HCT116 (cell line): ENCODE data around the gene DCDC2C. TPM values are rescaled to one million over a fixed set of nuclear protein-coding genes. Genes with fewer than 3 reads are reported as not detected.

Source experiments
- ATAC-seq: fragments of 200-7000 bp; cut with Tn5 transposase; 2 replicates; pipeline ENCODE4 v1.9.1; 2020; ENCODE audit warnings: mild to moderate bottlenecking, moderate library complexity
- BruUV-seq: library from RNA; stranded (reverse); fragments of 400-500 nt; replicated peaks from 2 replicates; lab custom pipeline; 2021; lab: Mats Ljungman, UMichigan
- CTCF ChIA-PET: fragments of 300-600 bp; sonication (Branson Sonifier 250); formaldehyde crosslinking; loops from one replicate; lab custom pipeline; 2021; ENCODE audit warnings: antibody characterized with exemption; lab: Charles Lee
- POLR2A ChIA-PET: fragments of 300-600, 350-600 bp; sonication (Branson Sonifier 250); formaldehyde crosslinking; loops from one replicate; lab custom pipeline; 2021; ENCODE audit warnings: antibody characterized with exemption; lab: Charles Lee
- RAD21 ChIA-PET, 2 experiments: fragments of 300-600 bp; sonication (Branson Sonifier 250); formaldehyde crosslinking; loops; one replicate each; lab custom pipeline; 2023; ENCODE audit warnings: low total read pairs in 2 of 2; ENCODE audit not compliant: uncharacterized antibody in 2 of 2, unreplicated experiment in 2 of 2, low non-redundant PET in 1 of 2; lab: Charles Lee
- DNase-seq: peaks from one replicate; pipeline ENCODE4 v3.0.0-alpha.2; 2010; ENCODE audit warnings: low read depth, low spot score
- H2AFZ ChIP-seq: fragments of 200-600 bp; shearing (Covaris generic), sonication (generic); 2 replicates; pipeline ENCODE4 v1.6.1; 2017; ENCODE audit warnings: low read depth, mixed run types, mixed read lengths, antibody characterized with exemption, low read length; ENCODE audit not compliant: poor library complexity, severe bottlenecking
- H3K27ac ChIP-seq: 2 replicates; pipeline ENCODE4 v1.5.1; 2012; ENCODE audit warnings: low read depth, low read length
- H3K27me3 ChIP-seq: fragments of 200-600 bp; sonication (generic); 2 replicates; pipeline ENCODE4 v1.6.1; 2016; ENCODE audit warnings: mixed run types, low read length, mixed read lengths; ENCODE audit not compliant: insufficient read depth
- H3K36me3 ChIP-seq, 2 experiments: fragments of 200-500 bp in 1 of 2; fragments of 200-600 bp in 1 of 2; sonication (Bioruptor generic) in 1 of 2; sonication (generic) in 1 of 2; 2 replicates each; pipeline versions ENCODE4 v1.5.1 to v1.6.1; 2014 to 2016; ENCODE audit warnings: low read length in 2 of 2, inconsistent platforms in 1 of 2, mixed read lengths in 1 of 2, mixed run types in 1 of 2; ENCODE audit not compliant: insufficient read depth in 2 of 2, control insufficient read depth in 1 of 2
- H3K4me1 ChIP-seq, 2 experiments: fragments of 200-600 bp in 1 of 2; sonication (generic) in 1 of 2; 2 replicates each; pipeline versions ENCODE4 v1.5.1 to v1.6.1; 2012 to 2017; ENCODE audit warnings: low read length in 2 of 2, inconsistent platforms in 1 of 2, mild to moderate bottlenecking in 1 of 2, mixed read lengths in 1 of 2, mixed run types in 1 of 2, moderate library complexity in 1 of 2; ENCODE audit not compliant: insufficient read depth in 2 of 2, control insufficient read depth in 1 of 2
- H3K4me2 ChIP-seq: fragments of 200-600 bp; sonication (generic); 2 replicates; pipeline ENCODE4 v1.6.1; 2017; ENCODE audit warnings: mixed run types, low read length, mixed read lengths
- H3K4me3 ChIP-seq, 2 experiments: fragments of 200-600 bp in 1 of 2; sonication (generic) in 1 of 2; replicated peaks in 1 of 2; 2 replicates each; pipeline ENCODE4 v1.5.1; 2011 to 2016; ENCODE audit warnings: low read length in 2 of 2, control low read depth in 1 of 2, low read depth in 1 of 2, mild to moderate bottlenecking in 1 of 2, mixed read lengths in 1 of 2, mixed run types in 1 of 2
- H3K79me2 ChIP-seq: fragments of 200-600 bp; sonication (generic); 2 replicates; pipeline ENCODE4 v1.6.1; 2017; ENCODE audit warnings: mild to moderate bottlenecking, mixed run types, low read length, moderate library complexity, mixed read lengths; ENCODE audit not compliant: insufficient read depth
- H3K9ac ChIP-seq: fragments of 200-600 bp; sonication (generic); 2 replicates; pipeline ENCODE4 v1.6.1; 2016; ENCODE audit warnings: low read length, mixed read lengths
- H3K9me2 ChIP-seq: fragments of 200-600 bp; sonication (generic), shearing (Covaris generic); 2 replicates; pipeline ENCODE4 v1.6.1; 2017; ENCODE audit warnings: mixed run types, mild to moderate bottlenecking, moderate library complexity; ENCODE audit not compliant: insufficient read depth
- H3K9me3 ChIP-seq, 2 experiments: fragments of 200-500 bp in 1 of 2; fragments of 200-600 bp in 1 of 2; sonication (Bioruptor generic) in 1 of 2; sonication (generic) in 1 of 2; 2 replicates each; pipeline ENCODE4 v1.6.1; 2014 to 2017; ENCODE audit warnings: low read length in 2 of 2, mixed read lengths in 2 of 2, inconsistent platforms in 1 of 2, low read depth in 1 of 2, mild to moderate bottlenecking in 1 of 2, mixed run types in 1 of 2, moderate library complexity in 1 of 2; ENCODE audit not compliant: control insufficient read depth in 1 of 2, insufficient read depth in 1 of 2
- H4K20me1 ChIP-seq: fragments of 200-600 bp; sonication (generic), shearing (Covaris generic); 2 replicates; pipeline ENCODE4 v1.6.1; 2017; ENCODE audit warnings: mixed run types, mild to moderate bottlenecking, moderate library complexity; ENCODE audit not compliant: insufficient read depth
- ATF3 ChIP-seq: IDR thresholded peaks from 2 replicates; pipeline ENCODE4 v1.6.1; 2012
- CBX3 ChIP-seq: IDR thresholded peaks from 2 replicates; pipeline ENCODE4 v1.6.1; 2012; ENCODE audit warnings: low read depth
- CEBPB ChIP-seq: IDR thresholded peaks from 2 replicates; pipeline ENCODE4 v1.6.1; 2012; ENCODE audit warnings: low read depth
- EGR1 ChIP-seq: IDR thresholded peaks from 2 replicates; pipeline ENCODE4 v1.6.1; 2012; ENCODE audit warnings: low read depth
- EZH2phosphoT487 ChIP-seq: fragments of 200-600 bp; IDR thresholded peaks from 2 replicates; pipeline ENCODE4 v1.6.1; 2018; ENCODE audit warnings: antibody characterized with exemption, borderline replicate concordance
- FOSL1 ChIP-seq: IDR thresholded peaks from 2 replicates; pipeline ENCODE4 v1.6.1; 2012; ENCODE audit warnings: low read depth
- POLR2A ChIP-seq: IDR thresholded peaks from 2 replicates; pipeline ENCODE4 v1.7.0; 2011; ENCODE audit warnings: borderline replicate concordance; ENCODE audit not compliant: insufficient read depth, insufficient read length; ENCODE audit errors: extremely low read depth
- RAD21 ChIP-seq: IDR thresholded peaks from 2 replicates; pipeline ENCODE4 v1.6.1; 2012; ENCODE audit warnings: low read depth, mild to moderate bottlenecking
- SP1 ChIP-seq: IDR thresholded peaks from 2 replicates; pipeline ENCODE4 v1.6.1; 2012; ENCODE audit warnings: low read depth
- SRF ChIP-seq: IDR thresholded peaks from 2 replicates; pipeline ENCODE4 v1.6.1; 2012; ENCODE audit warnings: low read depth
- TCF7L2 ChIP-seq: IDR thresholded peaks from 2 replicates; pipeline ENCODE4 v1.7.0; 2011; ENCODE audit warnings: borderline replicate concordance, inconsistent platforms; ENCODE audit not compliant: insufficient read depth, insufficient read length; ENCODE audit errors: extremely low read depth
- ZNF274 ChIP-seq: fragments of 200-500 bp; sonication (Bioruptor generic); IDR thresholded peaks from 2 replicates; pipeline ENCODE4 v1.6.1; 2014; ENCODE audit warnings: mild to moderate bottlenecking, low read depth, low read length, inconsistent platforms
- intact Hi-C: fragments of 100-400 bp; cut with micrococcal nuclease; formaldehyde crosslinking; loops from 2 replicates; pipeline ENCODE4 v1.10.0; 2022
- total RNA-seq: library from RNA; stranded (reverse); gene quantifications from one replicate; pipeline ENCODE4 v1.2.1, GENCODE V29; 2021; ENCODE audit not compliant: unreplicated experiment
- TF ChIP-seq, protein P1 (sequence below), 3 experiments: fragments of 200-600 bp in 1 of 3; sonication (generic) in 1 of 3; IDR thresholded peaks in 2 of 3; conservative IDR thresholded peaks in 1 of 3; 2 replicates each; pipeline ENCODE4 v1.5.1; 2012 to 2017; ENCODE audit warnings: low read depth in 2 of 3, low read length in 2 of 3, antibody characterized with exemption in 1 of 3, borderline replicate concordance in 1 of 3, control low read depth in 1 of 3, mild to moderate bottlenecking in 1 of 3, mixed read lengths in 1 of 3, mixed run types in 1 of 3, moderate library complexity in 1 of 3; ENCODE audit not compliant: insufficient read depth in 1 of 3

DCDC2C gene
- total RNA-seq, 1 experiment from 2014 or later = not detected

DNA sequence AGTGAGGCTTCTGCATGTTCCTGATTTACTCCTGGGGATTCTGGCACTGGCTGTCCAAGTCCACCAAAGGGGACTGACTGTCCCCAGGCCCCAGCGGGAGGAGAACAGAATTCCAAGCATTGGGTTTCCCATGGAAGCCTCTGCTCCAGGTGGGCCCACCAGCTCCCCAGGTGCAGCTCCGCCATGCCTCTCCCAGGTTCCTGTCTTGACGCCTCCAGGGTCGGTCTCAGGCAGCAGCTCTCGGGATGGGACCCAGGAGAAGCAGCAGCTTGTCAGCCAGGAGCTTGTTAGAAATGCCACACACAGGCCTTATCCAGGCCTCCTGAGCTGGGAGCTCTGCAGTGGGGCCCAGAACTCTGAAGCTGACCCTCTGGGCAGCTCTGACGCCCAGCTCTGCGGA is 47.9 kb downstream of the DCDC2C start:
- RAD21 ChIA-PET = no interaction called here
- POLR2A ChIA-PET = no interaction called here
- H4K20me1 ChIP-seq = no peaks in the 10 kb centered on the region
- ATAC-seq = no peak
- no peaks in the 10 kb centered on the region for H3K9me2 ChIP-seq
- intact Hi-C loops = no loop called here
- no peak overlapping the region for H3K4me3 ChIP-seq
- H3K4me1 ChIP-seq = peaks cover 0 to 8% of the 10 kb centered on the region in 2 experiments; a peak in 2 of 4 replicates
- no peak overlapping the region for H3K4me2 ChIP-seq
- peaks cover 40% of the 10 kb centered on the region for H3K27me3 ChIP-seq
- BruUV-seq = no TSS peak
- no peak overlapping the region for H3K9ac ChIP-seq
- CTCF ChIA-PET = no interaction called here
- no peak overlapping the region for H3K27ac ChIP-seq
- no peaks in the 10 kb centered on the region for H3K36me3 ChIP-seq
- no peak overlapping the region for H2AFZ ChIP-seq
- TF ChIP-seq RAD21 (no peak), ZNF274 (no peak)
- TF ChIP-seq, all 23 proteins: peak for 0
- H3K9me3 ChIP-seq = no peaks in the 10 kb centered on the region
- no peaks in the 10 kb centered on the region for H3K79me2 ChIP-seq
- no peak for DNase-seq

DNA sequence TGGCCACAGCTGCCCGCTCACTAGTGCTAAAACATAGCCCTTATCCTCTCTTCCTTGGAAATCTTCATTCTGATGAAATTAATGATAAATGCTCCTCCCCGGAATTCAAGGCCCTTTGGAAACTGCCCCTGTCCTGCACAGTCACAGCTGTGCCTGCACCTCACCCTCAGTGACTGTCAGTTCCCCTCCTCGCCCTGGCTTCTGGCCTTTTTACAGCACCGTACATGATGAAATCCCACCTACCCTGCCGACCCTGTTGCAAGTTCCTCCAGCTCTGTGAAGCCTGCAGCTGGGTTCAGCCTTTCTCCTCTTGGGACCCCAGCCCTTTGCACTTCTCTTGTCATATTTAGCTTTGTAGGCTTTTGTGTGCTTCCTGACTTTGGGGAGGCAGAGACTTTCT is 48.4 kb downstream of the DCDC2C start:
- POLR2A ChIA-PET = no interaction called here
- H2AFZ ChIP-seq = no peak overlapping the region
- no peaks in the 10 kb centered on the region for H3K9me2 ChIP-seq
- ATAC-seq (no peak), DNase-seq (no peak)
- intact Hi-C loops = no loop called here
- no peaks in the 10 kb centered on the region for H3K79me2 ChIP-seq
- no peak for TF ChIP-seq RAD21
- no peak overlapping the region for H3K27ac ChIP-seq
- RAD21 ChIA-PET = no interaction called here
- H3K9ac ChIP-seq = no peak overlapping the region
- no peaks in the 10 kb centered on the region for H4K20me1 ChIP-seq
- H3K36me3 ChIP-seq = no peaks in the 10 kb centered on the region
- no TSS peak for BruUV-seq
- H3K27me3 ChIP-seq = peaks cover 39% of the 10 kb centered on the region
- peaks cover 0 to 8% of the 10 kb centered on the region in 2 experiments; a peak in 2 of 4 replicates for H3K4me1 ChIP-seq
- no peak overlapping the region for H3K4me2 ChIP-seq
- H3K4me3 ChIP-seq = no peak overlapping the region
- CTCF ChIA-PET = no interaction called here
- no peaks in the 10 kb centered on the region for H3K9me3 ChIP-seq

- no peak overlapping the region for H3K27ac ChIP-seq
- H3K9me2 ChIP-seq = no peaks in the 10 kb centered on the region
- H3K36me3 ChIP-seq = no peaks in the 10 kb centered on the region
- no TSS peak for BruUV-seq
- no peak for DNase-seq
- H4K20me1 ChIP-seq = no peaks in the 10 kb centered on the region
- no peak overlapping the region for H2AFZ ChIP-seq
- ChIA-PET CTCF (no interaction called here), RAD21 (no interaction called here), POLR2A (no interaction called here)
- no peaks in the 10 kb centered on the region for H3K79me2 ChIP-seq
- ATAC-seq = no peak
- H3K4me1 ChIP-seq = peaks cover 0 to 7% of the 10 kb centered on the region in 2 experiments; a peak in 2 of 4 replicates
- no peak overlapping the region for H3K4me3 ChIP-seq
- intact Hi-C loops = no loop called here
- H3K27me3 ChIP-seq = peaks cover 41% of the 10 kb centered on the region
- H3K9me3 ChIP-seq = no peaks in the 10 kb centered on the region
- no peak overlapping the region for H3K4me2 ChIP-seq
- no peak overlapping the region for H3K9ac ChIP-seq
- TF ChIP-seq CBX3 (no peak), POLR2A (no peak), SRF (no peak), CEBPB (no peak), ATF3 (no peak), TCF7L2 (no peak), EGR1 (no peak), SP1 (no peak), ZNF274 (no peak), FOSL1 (no peak), EZH2phosphoT487 (no peak)
- TF ChIP-seq, protein P1, sequence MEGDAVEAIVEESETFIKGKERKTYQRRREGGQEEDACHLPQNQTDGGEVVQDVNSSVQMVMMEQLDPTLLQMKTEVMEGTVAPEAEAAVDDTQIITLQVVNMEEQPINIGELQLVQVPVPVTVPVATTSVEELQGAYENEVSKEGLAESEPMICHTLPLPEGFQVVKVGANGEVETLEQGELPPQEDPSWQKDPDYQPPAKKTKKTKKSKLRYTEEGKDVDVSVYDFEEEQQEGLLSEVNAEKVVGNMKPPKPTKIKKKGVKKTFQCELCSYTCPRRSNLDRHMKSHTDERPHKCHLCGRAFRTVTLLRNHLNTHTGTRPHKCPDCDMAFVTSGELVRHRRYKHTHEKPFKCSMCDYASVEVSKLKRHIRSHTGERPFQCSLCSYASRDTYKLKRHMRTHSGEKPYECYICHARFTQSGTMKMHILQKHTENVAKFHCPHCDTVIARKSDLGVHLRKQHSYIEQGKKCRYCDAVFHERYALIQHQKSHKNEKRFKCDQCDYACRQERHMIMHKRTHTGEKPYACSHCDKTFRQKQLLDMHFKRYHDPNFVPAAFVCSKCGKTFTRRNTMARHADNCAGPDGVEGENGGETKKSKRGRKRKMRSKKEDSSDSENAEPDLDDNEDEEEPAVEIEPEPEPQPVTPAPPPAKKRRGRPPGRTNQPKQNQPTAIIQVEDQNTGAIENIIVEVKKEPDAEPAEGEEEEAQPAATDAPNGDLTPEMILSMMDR (IDR thresholded peaks at IDR 0.05 in 2 of 3, conservative IDR thresholded peaks at IDR 0.05 in 1 of 3; ENCODE audit: borderline replicate concordance in 1 of 3, insufficient read depth in 1 of 3, low read depth in 2 of 3, low read length in 2 of 3) = no peak
Measured at GRCh38 chr2:3752376-3752775, 49.0 kb downstream of the DCDC2C start.
